ENCODE measurements around the gene ARHGEF12.

The ARHGEF12 gene

DNA sequence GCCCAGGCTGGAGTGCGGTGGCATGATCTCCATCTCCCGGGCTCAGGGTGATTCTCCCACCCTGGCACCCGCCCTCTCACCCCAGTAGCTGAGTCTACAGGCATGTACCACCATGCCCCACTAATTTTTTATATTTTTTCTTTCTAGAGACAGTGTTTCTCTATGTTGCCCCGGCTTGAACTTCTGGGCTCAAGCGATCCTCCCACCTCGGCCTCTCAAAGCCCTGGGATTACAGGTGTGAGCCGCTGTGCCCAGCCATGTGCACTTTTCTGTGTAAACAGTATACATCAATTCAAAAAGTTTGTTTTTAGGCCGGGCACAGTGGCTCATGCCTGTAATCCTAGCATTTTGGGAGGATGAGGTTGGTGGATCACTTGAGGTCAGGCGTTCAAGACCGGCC, 190.0 kb downstream of the ARHGEF12 start:
- Histone ChIP-seq H3K36me3 (ENCODE audit: low read length) (no peaks in the 10 kb centered on the region), H4K20me1 (ENCODE audit: low read depth, low read length) (no peaks in the 10 kb centered on the region), H3K4me3 (ENCODE audit: insufficient read depth, low read length, poor library complexity, severe bottlenecking) (no peak overlapping the region), H3F3A (ENCODE audit: insufficient read depth) (no peaks in the 10 kb centered on the region), H2AFZ (ENCODE audit: low read depth, low read length, severe bottlenecking) (no peak overlapping the region), H3K9me3 (ENCODE audit: insufficient read depth, low read length) (no peaks in the 10 kb centered on the region), H3K9ac (ENCODE audit: low read length) (no peak overlapping the region), H3K9me2 (replicated peaks; ENCODE audit: insufficient read depth, low read length) (no peaks in the 10 kb centered on the region), H3K27me3 (ENCODE audit: low read length) (no peaks in the 10 kb centered on the region), H3K4me2 (ENCODE audit: low read depth, low read length, poor library complexity, severe bottlenecking) (no peak overlapping the region), H3K27ac (ENCODE audit: low read depth, low read length) (no peak overlapping the region), H3K79me2 (ENCODE audit: insufficient read depth, low read length) (no peaks in the 10 kb centered on the region)
- TF ChIP-seq, protein P1, sequence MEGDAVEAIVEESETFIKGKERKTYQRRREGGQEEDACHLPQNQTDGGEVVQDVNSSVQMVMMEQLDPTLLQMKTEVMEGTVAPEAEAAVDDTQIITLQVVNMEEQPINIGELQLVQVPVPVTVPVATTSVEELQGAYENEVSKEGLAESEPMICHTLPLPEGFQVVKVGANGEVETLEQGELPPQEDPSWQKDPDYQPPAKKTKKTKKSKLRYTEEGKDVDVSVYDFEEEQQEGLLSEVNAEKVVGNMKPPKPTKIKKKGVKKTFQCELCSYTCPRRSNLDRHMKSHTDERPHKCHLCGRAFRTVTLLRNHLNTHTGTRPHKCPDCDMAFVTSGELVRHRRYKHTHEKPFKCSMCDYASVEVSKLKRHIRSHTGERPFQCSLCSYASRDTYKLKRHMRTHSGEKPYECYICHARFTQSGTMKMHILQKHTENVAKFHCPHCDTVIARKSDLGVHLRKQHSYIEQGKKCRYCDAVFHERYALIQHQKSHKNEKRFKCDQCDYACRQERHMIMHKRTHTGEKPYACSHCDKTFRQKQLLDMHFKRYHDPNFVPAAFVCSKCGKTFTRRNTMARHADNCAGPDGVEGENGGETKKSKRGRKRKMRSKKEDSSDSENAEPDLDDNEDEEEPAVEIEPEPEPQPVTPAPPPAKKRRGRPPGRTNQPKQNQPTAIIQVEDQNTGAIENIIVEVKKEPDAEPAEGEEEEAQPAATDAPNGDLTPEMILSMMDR (IDR thresholded peaks at IDR 0.05; ENCODE audit: insufficient read depth, low read length, poor library complexity, severe bottlenecking), result no peak
- no peak for TF ChIP-seq EZH2phosphoT487 (conservative IDR thresholded peaks at IDR 0.05; ENCODE audit: low read length)

DNA sequence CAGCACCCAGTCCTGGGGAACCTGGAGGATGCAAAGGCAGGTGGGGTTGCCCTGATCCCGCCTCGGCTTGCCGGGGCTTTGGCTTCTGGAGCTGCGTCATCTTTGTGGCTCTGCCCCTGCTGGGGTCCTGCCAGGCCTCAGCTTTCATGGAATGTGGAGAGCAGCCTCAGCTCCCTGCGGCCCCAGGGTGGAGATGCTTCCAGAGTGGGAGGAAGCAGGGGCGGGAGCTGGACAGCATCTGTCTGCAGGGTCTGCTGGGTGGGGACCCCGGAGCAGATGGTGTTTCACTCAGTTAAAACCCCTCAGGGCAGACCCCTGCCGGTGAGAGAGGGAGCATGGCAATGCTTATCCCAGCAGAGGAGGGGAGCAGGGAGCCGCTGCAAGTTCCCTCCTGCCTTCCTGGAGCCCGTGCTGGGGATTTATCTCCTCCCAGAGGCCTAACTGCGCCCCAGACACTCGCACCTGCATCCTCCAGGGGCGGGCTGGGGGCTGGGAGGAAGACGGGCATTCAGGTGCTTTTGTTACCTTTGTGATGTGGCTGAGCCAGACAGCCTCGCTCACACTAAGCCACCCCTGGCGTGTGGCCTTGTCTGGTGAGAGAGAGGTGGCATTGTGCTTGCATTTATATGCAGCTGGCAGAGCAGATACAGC, 191.0 kb downstream of the ARHGEF12 start:
- no peak overlapping the region for H3K9ac ChIP-seq (ENCODE audit: low read length)
- no peak overlapping the region for H3K27ac ChIP-seq (ENCODE audit: low read depth, low read length)
- H4K20me1 ChIP-seq (ENCODE audit: low read depth, low read length), result no peaks in the 10 kb centered on the region
- H3K4me2 ChIP-seq (ENCODE audit: low read depth, low read length, poor library complexity, severe bottlenecking), result no peak overlapping the region
- H3F3A ChIP-seq (ENCODE audit: insufficient read depth), result no peaks in the 10 kb centered on the region
- no peak overlapping the region for H3K4me3 ChIP-seq (ENCODE audit: insufficient read depth, low read length, poor library complexity, severe bottlenecking)
- H3K9me2 ChIP-seq (replicated peaks; ENCODE audit: insufficient read depth, low read length), result no peaks in the 10 kb centered on the region
- H2AFZ ChIP-seq (ENCODE audit: low read depth, low read length, severe bottlenecking), result no peak overlapping the region
- no peaks in the 10 kb centered on the region for H3K27me3 ChIP-seq (ENCODE audit: low read length)
- H3K9me3 ChIP-seq (ENCODE audit: insufficient read depth, low read length), result no peaks in the 10 kb centered on the region
- TF ChIP-seq, protein P1 (IDR thresholded peaks at IDR 0.05; ENCODE audit: insufficient read depth, low read length, poor library complexity, severe bottlenecking), result no peak
- TF ChIP-seq EZH2phosphoT487 (conservative IDR thresholded peaks at IDR 0.05; ENCODE audit: low read length), result no peak
- no peaks in the 10 kb centered on the region for H3K79me2 ChIP-seq (ENCODE audit: insufficient read depth, low read length)
- H3K36me3 ChIP-seq (ENCODE audit: low read length), result no peaks in the 10 kb centered on the region

DNA sequence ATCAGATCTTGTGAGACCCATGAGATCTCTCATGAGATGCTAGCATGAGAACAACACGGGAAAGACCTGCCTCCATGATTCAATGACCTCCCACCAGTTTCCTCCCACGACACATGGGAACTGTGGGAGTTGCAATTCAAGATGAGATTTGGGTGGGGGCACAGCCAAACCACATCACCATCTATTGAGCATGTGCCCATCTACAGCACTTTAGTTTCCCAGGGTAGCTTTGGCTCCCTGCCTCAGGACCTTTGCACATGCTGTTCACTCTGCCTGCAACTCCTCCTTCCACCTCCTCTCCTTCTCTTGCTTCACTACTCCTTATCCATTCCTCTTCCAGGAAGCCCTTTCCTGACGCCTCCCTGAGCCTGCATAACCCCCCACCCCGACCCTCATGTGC, 192.5 kb downstream of the ARHGEF12 start:
- H3K36me3 ChIP-seq (ENCODE audit: low read length), result no peaks in the 10 kb centered on the region
- no peaks in the 10 kb centered on the region for H3K27me3 ChIP-seq (ENCODE audit: low read length)
- H3K9me3 ChIP-seq (ENCODE audit: insufficient read depth, low read length), result no peaks in the 10 kb centered on the region
- no peaks in the 10 kb centered on the region for H3K79me2 ChIP-seq (ENCODE audit: insufficient read depth, low read length)
- TF ChIP-seq EZH2phosphoT487 (conservative IDR thresholded peaks at IDR 0.05; ENCODE audit: low read length), result no peak
- TF ChIP-seq, protein P1 (IDR thresholded peaks at IDR 0.05; ENCODE audit: insufficient read depth, low read length, poor library complexity, severe bottlenecking), result no peak
- no peak overlapping the region for H3K27ac ChIP-seq (ENCODE audit: low read depth, low read length)
- no peak overlapping the region for H3K9ac ChIP-seq (ENCODE audit: low read length)
- no peaks in the 10 kb centered on the region for H4K20me1 ChIP-seq (ENCODE audit: low read depth, low read length)
- no peak overlapping the region for H3K4me3 ChIP-seq (ENCODE audit: insufficient read depth, low read length, poor library complexity, severe bottlenecking)
- no peak overlapping the region for H3K4me2 ChIP-seq (ENCODE audit: low read depth, low read length, poor library complexity, severe bottlenecking)
- H2AFZ ChIP-seq (ENCODE audit: low read depth, low read length, severe bottlenecking), result no peak overlapping the region
- no peaks in the 10 kb centered on the region for H3K9me2 ChIP-seq (replicated peaks; ENCODE audit: insufficient read depth, low read length)
- no peaks in the 10 kb centered on the region for H3F3A ChIP-seq (ENCODE audit: insufficient read depth)
